Stimulated activated CD8-positive, alpha-beta memory T cell treated with anti-CD3 and anti-CD28 coated beads, Interleukin-4, amount 100 ng/mL, for 48 hours (primary cell): Measurements from ENCODE around the gene HELZ2.

ENCODE experiments used
- DNase-seq: peaks from one replicate; pipeline ENCODE4 v3.0.0-alpha.2; 2020

Gene HELZ2

GRCh38 chr20:63548542-63548941 lies 25.5 kb downstream of the HELZ2 start:
- DNase-seq = no peak

- DNase-seq = no peak
These were observed 26.1 kb downstream of the HELZ2 start, which contains the start of gene SRMS for GRCh38 chr20:63547725-63548480. Gene SRMS, minus strand, starts transcription at chr20:63547749. Its CDS starts 286 bp downstream, at chr20:63547463.

GRCh38 chr20:63546956-63547724 lies 26.9 kb downstream of the HELZ2 start:
- DNase-seq = no peak

- DNase-seq = no peak
These were observed 27.6 kb downstream of the HELZ2 start for GRCh38 chr20:63546256-63546955.

- DNase-seq = no peak
These were observed 28.2 kb downstream of the HELZ2 start for GRCh38 chr20:63545814-63546213.

- no peak for DNase-seq
These were observed 29.0 kb downstream of the HELZ2 start for GRCh38 chr20:63544958-63545516.

GRCh38 chr20:63544241-63544957 lies 29.6 kb downstream of the HELZ2 start:
- no peak for DNase-seq

- DNase-seq = no peak
These were observed 30.3 kb downstream of the HELZ2 start for GRCh38 chr20:63543733-63544132.

- DNase-seq = no peak
These were observed 30.9 kb downstream of the HELZ2 start for GRCh38 chr20:63543131-63543530.

GRCh38 chr20:63542696-63543095 lies 31.3 kb downstream of the HELZ2 start:
- no peak for DNase-seq

- no peak for DNase-seq
These were observed 31.9 kb downstream of the HELZ2 start for GRCh38 chr20:63542031-63542559.

GRCh38 chr20:63541371-63541770 lies 32.7 kb downstream of the HELZ2 start:
- no peak for DNase-seq

- DNase-seq = peak; percentile 42
These were observed 33.4 kb downstream of the HELZ2 start for GRCh38 chr20:63540417-63541186.

GRCh38 chr20:63539441-63540370 lies 34.3 kb downstream of the HELZ2 start:
- no peak for DNase-seq

- DNase-seq = no peak
These were observed 35.0 kb downstream of the HELZ2 start for GRCh38 chr20:63539092-63539430.

- DNase-seq = no peak
These were observed 35.6 kb downstream of the HELZ2 start for GRCh38 chr20:63538204-63539091.

GRCh38 chr20:63537525-63538203 lies 36.4 kb downstream of the HELZ2 start:
- DNase-seq = peak; percentile 97

- no peak for DNase-seq
These were observed 37.0 kb downstream of the HELZ2 start, which contains the start of gene PTK6 for GRCh38 chr20:63536997-63537524. Gene PTK6, minus strand, starts transcription at chr20:63537376. Its CDS starts 62 bp downstream, at chr20:63537314.
